Measurements from ENCODE around the gene CCDC137.

CCDC137 gene

GRCh38 chr17:81715872-81716673 is 49.5 kb downstream of the CCDC137 start:
- no peaks in the 10 kb centered on the region for H3K9me3 ChIP-seq (ENCODE audit: control insufficient read depth, insufficient read depth, low read length)
- H3K4me1 ChIP-seq (ENCODE audit: insufficient read depth, low read length) = peaks cover 15% of the 10 kb centered on the region
- no peaks in the 10 kb centered on the region for H3K36me3 ChIP-seq (ENCODE audit: insufficient read depth, low read length)
- H3K9ac ChIP-seq (ENCODE audit: low read depth, low read length) = no peak overlapping the region

- no peak overlapping the region for H3K9ac ChIP-seq (ENCODE audit: low read depth, low read length)
- no peaks in the 10 kb centered on the region for H3K9me3 ChIP-seq (ENCODE audit: control insufficient read depth, insufficient read depth, low read length)
- peaks cover 18% of the 10 kb centered on the region for H3K4me1 ChIP-seq (ENCODE audit: insufficient read depth, low read length)
- H3K36me3 ChIP-seq (ENCODE audit: insufficient read depth, low read length) = no peaks in the 10 kb centered on the region
Measured at GRCh38 chr17:81716674-81716996, 50.1 kb downstream of the CCDC137 start.

- Histone ChIP-seq H3K36me3 (ENCODE audit: insufficient read depth, low read length) (no peaks in the 10 kb centered on the region), H3K4me1 (ENCODE audit: insufficient read depth, low read length) (peaks cover 22% of the 10 kb centered on the region), H3K9ac (ENCODE audit: low read depth, low read length) (no peak overlapping the region), H3K9me3 (ENCODE audit: control insufficient read depth, insufficient read depth, low read length) (no peaks in the 10 kb centered on the region)
Measured at GRCh38 chr17:81717049-81717765, 50.7 kb downstream of the CCDC137 start.

- no peaks in the 10 kb centered on the region for H3K9me3 ChIP-seq (ENCODE audit: control insufficient read depth, insufficient read depth, low read length)
- H3K36me3 ChIP-seq (ENCODE audit: insufficient read depth, low read length) = no peaks in the 10 kb centered on the region
- peaks cover 25% of the 10 kb centered on the region for H3K4me1 ChIP-seq (ENCODE audit: insufficient read depth, low read length)
- H3K9ac ChIP-seq (ENCODE audit: low read depth, low read length) = no peak overlapping the region
Measured at GRCh38 chr17:81717766-81718089, 51.2 kb downstream of the CCDC137 start.

DNA sequence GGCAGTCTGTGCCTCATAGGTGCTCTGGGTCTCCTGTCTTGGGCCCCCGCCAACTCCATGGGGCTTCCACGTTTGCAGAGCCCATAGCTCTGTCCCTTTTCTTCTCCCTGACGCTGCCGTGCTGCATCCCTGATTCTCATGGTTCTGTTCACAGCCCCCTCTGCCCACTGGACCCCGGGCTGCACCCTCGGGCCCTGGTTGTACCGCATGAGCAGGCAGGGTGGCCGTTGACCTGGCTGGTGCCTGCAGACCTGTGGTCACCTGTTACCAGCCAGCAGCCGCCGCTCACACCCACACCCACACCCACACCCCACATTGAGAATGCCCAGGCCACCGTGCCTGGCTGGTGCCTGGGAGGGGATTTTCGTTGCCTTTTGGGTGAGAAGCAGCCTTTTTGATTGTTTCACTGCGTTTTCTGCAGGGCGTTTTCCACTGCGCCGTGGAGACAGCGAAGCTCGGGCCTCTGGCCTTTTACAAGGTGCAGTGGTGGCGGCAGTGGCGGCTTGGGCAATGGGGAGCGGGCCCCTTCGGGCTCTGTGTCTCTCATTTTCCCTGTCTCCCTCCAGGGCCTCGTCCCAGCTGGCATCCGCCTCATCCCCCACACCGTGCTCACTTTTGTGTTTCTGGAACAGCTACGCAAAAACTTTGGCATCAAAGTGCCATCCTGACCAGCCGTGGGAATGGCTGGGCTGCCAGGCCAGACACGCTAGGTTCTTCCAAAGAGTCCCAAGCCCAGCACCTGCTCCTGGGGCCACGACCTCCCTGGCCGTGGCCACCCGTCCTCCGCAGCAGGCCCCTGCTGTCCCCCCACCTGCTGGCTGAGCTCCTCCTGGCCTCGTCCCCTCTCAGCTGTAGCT is 53.1 kb downstream of the CCDC137 start:
- Histone ChIP-seq H3K36me3 (ENCODE audit: insufficient read depth, low read length) (no peaks in the 10 kb centered on the region), H3K9me3 (ENCODE audit: control insufficient read depth, insufficient read depth, low read length) (no peaks in the 10 kb centered on the region), H3K9ac (ENCODE audit: low read depth, low read length) (no peak overlapping the region), H3K4me1 (ENCODE audit: insufficient read depth, low read length) (peaks cover 22% of the 10 kb centered on the region)

DNA sequence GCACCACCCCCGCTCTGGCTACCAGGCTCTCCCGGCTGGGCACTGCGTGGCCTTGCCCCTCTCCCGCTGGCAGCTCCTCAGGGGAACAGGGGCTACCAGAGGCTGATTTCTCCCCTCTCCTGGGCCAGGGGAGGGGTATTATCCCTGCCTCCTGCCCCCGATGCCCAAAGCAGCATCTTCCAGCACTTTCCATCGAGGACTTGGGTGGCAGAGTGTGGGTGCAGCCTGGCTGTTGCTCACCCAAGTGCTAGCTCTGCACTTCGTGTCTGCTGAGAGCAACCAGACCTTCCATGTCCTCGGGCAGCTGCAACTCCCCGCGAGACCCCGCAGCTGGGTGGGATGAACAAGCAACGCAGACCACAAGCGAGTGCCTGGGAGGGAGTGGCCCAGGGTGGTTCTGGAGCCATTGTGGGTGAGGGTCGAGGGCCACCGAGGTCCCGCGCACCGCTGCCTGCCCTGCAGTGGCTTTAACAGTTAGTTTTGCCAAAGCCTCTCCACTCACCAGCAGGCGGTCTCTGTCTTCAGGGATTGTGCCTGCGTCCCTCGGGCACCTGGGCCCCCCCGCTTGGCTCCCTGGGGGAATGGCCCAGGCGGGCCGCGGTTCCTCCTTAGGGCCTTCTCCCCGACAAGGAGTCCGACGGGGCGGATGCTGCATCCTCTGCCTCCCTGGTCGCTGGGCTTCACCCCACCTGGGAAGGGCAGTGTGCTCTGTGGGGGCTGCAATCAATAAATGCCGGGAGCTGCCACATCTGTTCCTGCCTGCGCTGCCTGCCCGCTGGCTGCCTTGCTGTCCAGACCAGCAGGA is 53.9 kb downstream of the CCDC137 start:
- H3K9me3 ChIP-seq (ENCODE audit: control insufficient read depth, insufficient read depth, low read length) = no peaks in the 10 kb centered on the region
- H3K9ac ChIP-seq (ENCODE audit: low read depth, low read length) = no peak overlapping the region
- no peaks in the 10 kb centered on the region for H3K36me3 ChIP-seq (ENCODE audit: insufficient read depth, low read length)
- H3K4me1 ChIP-seq (ENCODE audit: insufficient read depth, low read length) = peaks cover 22% of the 10 kb centered on the region

GRCh38 chr17:81722184-81723120 is 55.9 kb downstream of the CCDC137 start:
- Histone ChIP-seq H3K4me1 (ENCODE audit: insufficient read depth, low read length) (peaks cover 22% of the 10 kb centered on the region), H3K9ac (ENCODE audit: low read depth, low read length) (no peak overlapping the region)

More at GRCh38 chr17:81722184-81723120, 55.9 kb downstream of the CCDC137 start:
- Histone ChIP-seq H3K9me3 (ENCODE audit: control insufficient read depth, insufficient read depth, low read length) (no peaks in the 10 kb centered on the region), H3K36me3 (ENCODE audit: insufficient read depth, low read length) (no peaks in the 10 kb centered on the region)
